Measurements from ENCODE around the gene OSBPL5. TPM values are rescaled to one million over a fixed set of nuclear protein-coding genes. Genes with fewer than 3 reads are reported as not detected.

The OSBPL5 gene
- total RNA-seq, 1 experiment from 2014 or later, result 28.4 TPM

GRCh38 chr11:3138178-3139085 lies 26.7 kb downstream of the OSBPL5 start:
- POLR2A ChIA-PET (ENCODE audit: low non-redundant PET), result interaction anchor here (0.6 kb wide), 1 partner anchor 10 kb away, joined by 3 read pairs; no protein-coding TSS in a partner anchor
- Histone ChIP-seq H3K4me1 (ENCODE audit: insufficient read depth, low read length, poor library complexity, severe bottlenecking) (no peaks in the 10 kb centered on the region), H3K27ac (ENCODE audit: low read depth, low read length, poor library complexity, severe bottlenecking) (no peak overlapping the region), H3K36me3 (ENCODE audit: insufficient read depth, low read length, poor library complexity, severe bottlenecking) (no peaks in the 10 kb centered on the region), H3K4me3 (ENCODE audit: low read depth, low read length, poor library complexity, severe bottlenecking) (no peak overlapping the region), H3K27me3 (replicated peaks; ENCODE audit: insufficient read depth, low read depth, low read length, poor library complexity) (no peaks in the 10 kb centered on the region), H3K9me3 (ENCODE audit: low read depth, low read length, poor library complexity, severe bottlenecking) (no peaks in the 10 kb centered on the region)
- BruUV-seq (replicated peaks), result no TSS peak
- no peak for TF ChIP-seq EZH2 (IDR thresholded peaks at IDR 0.05; ENCODE audit: borderline replicate concordance, low read depth, low read length, poor library complexity, severe bottlenecking)
- no peak for TF ChIP-seq CTCF (conservative IDR thresholded peaks at IDR 0.05; ENCODE audit: low read depth, low read length)
- CTCF ChIA-PET, result no interaction called here
- intact Hi-C loops (cut with micrococcal nuclease; ENCODE audit: unreplicated experiment), result no loop called here
- DNase-seq (ENCODE audit: low spot score), result no peak

GRCh38 chr11:3137486-3138177 lies 27.5 kb downstream of the OSBPL5 start:
- intact Hi-C loops (cut with micrococcal nuclease; ENCODE audit: unreplicated experiment), result no loop called here
- H3K9me3 ChIP-seq (ENCODE audit: low read depth, low read length, poor library complexity, severe bottlenecking), result no peaks in the 10 kb centered on the region
- CTCF ChIA-PET, result no interaction called here

More at GRCh38 chr11:3137486-3138177, 27.5 kb downstream of the OSBPL5 start:
- DNase-seq (ENCODE audit: low spot score), result no peak
- Histone ChIP-seq H3K27me3 (replicated peaks; ENCODE audit: insufficient read depth, low read depth, low read length, poor library complexity) (no peaks in the 10 kb centered on the region), H3K4me3 (ENCODE audit: low read depth, low read length, poor library complexity, severe bottlenecking) (no peak overlapping the region), H3K27ac (ENCODE audit: low read depth, low read length, poor library complexity, severe bottlenecking) (no peak overlapping the region), H3K4me1 (ENCODE audit: insufficient read depth, low read length, poor library complexity, severe bottlenecking) (no peaks in the 10 kb centered on the region), H3K36me3 (ENCODE audit: insufficient read depth, low read length, poor library complexity, severe bottlenecking) (no peaks in the 10 kb centered on the region)
- BruUV-seq (replicated peaks), result no TSS peak
- TF ChIP-seq CTCF (conservative IDR thresholded peaks at IDR 0.05; ENCODE audit: low read depth, low read length) (no peak), EZH2 (IDR thresholded peaks at IDR 0.05; ENCODE audit: borderline replicate concordance, low read depth, low read length, poor library complexity, severe bottlenecking) (no peak)
- POLR2A ChIA-PET (ENCODE audit: low non-redundant PET), result interaction anchor here (0.6 kb wide), 1 partner anchor 9 kb away, joined by 3 read pairs; no protein-coding TSS in a partner anchor
